Measurements from ENCODE around the gene SHISA9.

Gene SHISA9

GRCh38 chr16:13155377-13155776 is 254.0 kb downstream of the SHISA9 start:
- DNase-seq (ENCODE audit: insufficient read length, low spot score) = no peak
- no peak for FAIRE-seq

GRCh38 chr16:13155780-13156179 is 254.4 kb downstream of the SHISA9 start:
- DNase-seq (ENCODE audit: insufficient read length, low spot score) = no peak
- FAIRE-seq = no peak

GRCh38 chr16:13157082-13157481 is 255.7 kb downstream of the SHISA9 start:
- no peak for FAIRE-seq
- no peak for DNase-seq (ENCODE audit: insufficient read length, low spot score)

- DNase-seq (ENCODE audit: insufficient read length, low spot score) = no peak
- no peak for FAIRE-seq
Observed at GRCh38 chr16:13158427-13158826, 257.0 kb downstream of the SHISA9 start.

GRCh38 chr16:13165024-13165423 is 263.6 kb downstream of the SHISA9 start:
- FAIRE-seq = no peak
- DNase-seq (ENCODE audit: insufficient read length, low spot score) = no peak

- DNase-seq (ENCODE audit: insufficient read length, low spot score) (no peak), FAIRE-seq (no peak)
Observed at GRCh38 chr16:13168091-13168572, 266.7 kb downstream of the SHISA9 start.

GRCh38 chr16:13171313-13171712 is 269.9 kb downstream of the SHISA9 start:
- DNase-seq (ENCODE audit: insufficient read length, low spot score) (no peak), FAIRE-seq (no peak)

- FAIRE-seq = no peak
- no peak for DNase-seq (ENCODE audit: insufficient read length, low spot score)
Observed at GRCh38 chr16:13176711-13177110, 275.3 kb downstream of the SHISA9 start.

GRCh38 chr16:13178318-13178717 is 276.9 kb downstream of the SHISA9 start:
- DNase-seq (ENCODE audit: insufficient read length, low spot score) = no peak
- FAIRE-seq = no peak

- DNase-seq (ENCODE audit: insufficient read length, low spot score) (no peak), FAIRE-seq (no peak)
Observed at GRCh38 chr16:13181432-13181831, 280.0 kb downstream of the SHISA9 start.

- no peak for DNase-seq (ENCODE audit: insufficient read length, low spot score)
Observed at GRCh38 chr16:13186813-13187212, 285.4 kb downstream of the SHISA9 start.

GRCh38 chr16:13189250-13189649 is 287.9 kb downstream of the SHISA9 start:
- no peak for DNase-seq (ENCODE audit: insufficient read length, low spot score)
- FAIRE-seq = no peak

More at GRCh38 chr16:13186813-13187212, 285.4 kb downstream of the SHISA9 start:
- FAIRE-seq = no peak

- no peak for DNase-seq (ENCODE audit: insufficient read length, low spot score)
- FAIRE-seq = no peak
Observed at GRCh38 chr16:13193721-13194120, 292.3 kb downstream of the SHISA9 start.

- FAIRE-seq (no peak), DNase-seq (ENCODE audit: insufficient read length, low spot score) (no peak)
Observed at GRCh38 chr16:13194766-13195165, 293.4 kb downstream of the SHISA9 start.

- DNase-seq (ENCODE audit: insufficient read length, low spot score) (no peak), FAIRE-seq (no peak)
Observed at GRCh38 chr16:13203725-13204124, 302.3 kb downstream of the SHISA9 start.

GRCh38 chr16:13205352-13205751 is 304.0 kb downstream of the SHISA9 start:
- FAIRE-seq = no peak
- DNase-seq (ENCODE audit: insufficient read length, low spot score) = no peak

GRCh38 chr16:13206606-13207005 is 305.2 kb downstream of the SHISA9 start:
- DNase-seq (ENCODE audit: insufficient read length, low spot score) = no peak

GRCh38 chr16:13207151-13207550 is 305.8 kb downstream of the SHISA9 start:
- FAIRE-seq = no peak
- DNase-seq (ENCODE audit: insufficient read length, low spot score) = no peak

More at GRCh38 chr16:13206606-13207005, 305.2 kb downstream of the SHISA9 start:
- no peak for FAIRE-seq

- DNase-seq (ENCODE audit: insufficient read length, low spot score) (no peak), FAIRE-seq (no peak)
Observed at GRCh38 chr16:13223666-13224065, 322.3 kb downstream of the SHISA9 start.

GRCh38 chr16:13229039-13229438 is 327.6 kb downstream of the SHISA9 start:
- DNase-seq (ENCODE audit: insufficient read length, low spot score) = no peak
- no peak for FAIRE-seq

- FAIRE-seq (no peak), DNase-seq (ENCODE audit: insufficient read length, low spot score) (no peak)
Observed at GRCh38 chr16:13231365-13231764, 330.0 kb downstream of the SHISA9 start.

GRCh38 chr16:13234999-13235398 is 333.6 kb downstream of the SHISA9 start:
- DNase-seq (ENCODE audit: insufficient read length, low spot score) (no peak), FAIRE-seq (no peak)

GRCh38 chr16:13236308-13236707 is 334.9 kb downstream of the SHISA9 start:
- no peak for DNase-seq (ENCODE audit: insufficient read length, low spot score)
- FAIRE-seq = no peak

Measured in HTR-8/SVneo (cell line).